Astrocyte of the cerebellum (primary cell): ENCODE data around the gene TIGAR.

Experiments used
- DNase-seq: peaks from one replicate; pipeline ENCODE4 v3.0.0-alpha.2; 2011; ENCODE audit warnings: low read depth
- H3K4me3 ChIP-seq: 2 replicates; pipeline ENCODE4 v1.5.1; 2011; ENCODE audit warnings: mild to moderate bottlenecking, low read depth, low read length, moderate library complexity
- CTCF ChIP-seq: IDR thresholded peaks from 2 replicates; pipeline ENCODE4 v1.5.1; 2012; ENCODE audit warnings: low read length, low read depth, moderate library complexity, mild to moderate bottlenecking; ENCODE audit errors: missing control alignments
- in situ Hi-C: cut with HindIII; loops from 2 replicates; pipeline ENCODE4 v1.10.0; 2017; ENCODE audit warnings: low sequenced_read_pairs

The TIGAR gene

GRCh38 chr12:4366090-4366489 lies 45.1 kb downstream of the TIGAR start:
- no peak for TF ChIP-seq CTCF
- no peak for DNase-seq
- H3K4me3 ChIP-seq = no peak overlapping the region
- in situ Hi-C loops = loop anchor here (5.0 kb wide), 1 partner anchor 36 kb away; no protein-coding TSS in a partner anchor

DNA sequence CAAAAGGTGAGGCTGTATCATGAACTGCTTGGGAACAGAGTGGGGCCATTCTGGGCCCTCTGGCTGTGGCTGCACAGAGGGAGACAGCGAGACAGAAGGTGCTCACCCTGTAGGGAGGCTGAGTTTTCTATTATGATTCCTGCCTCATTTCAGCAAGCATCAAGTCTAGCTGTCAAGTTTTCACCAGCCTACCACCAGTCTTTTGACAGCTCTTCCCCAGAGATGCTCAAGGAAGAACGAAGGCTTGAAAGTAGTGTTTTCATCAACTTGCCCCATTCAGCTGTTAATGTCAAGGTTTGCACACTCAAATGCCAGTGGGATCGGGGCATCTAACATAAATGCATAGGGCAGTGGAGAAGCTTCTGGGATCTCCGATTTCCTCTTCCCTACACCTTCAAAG lies 48.5 kb downstream of the TIGAR start:
- DNase-seq = no peak
- in situ Hi-C loops = loop anchor here (5.0 kb wide), 1 partner anchor 33 kb away; no protein-coding TSS in a partner anchor
- no peak for TF ChIP-seq CTCF
- H3K4me3 ChIP-seq = no peak overlapping the region

GRCh38 chr12:4370265-4370664 lies 49.3 kb downstream of the TIGAR start:
- H3K4me3 ChIP-seq = no peak overlapping the region
- DNase-seq = no peak
- in situ Hi-C loops = no loop called here
- no peak for TF ChIP-seq CTCF

- H3K4me3 ChIP-seq = no peak overlapping the region
- no peak for TF ChIP-seq CTCF
- DNase-seq = no peak
- in situ Hi-C loops = no loop called here
Measured at GRCh38 chr12:4372653-4373052, 51.6 kb downstream of the TIGAR start.

DNA sequence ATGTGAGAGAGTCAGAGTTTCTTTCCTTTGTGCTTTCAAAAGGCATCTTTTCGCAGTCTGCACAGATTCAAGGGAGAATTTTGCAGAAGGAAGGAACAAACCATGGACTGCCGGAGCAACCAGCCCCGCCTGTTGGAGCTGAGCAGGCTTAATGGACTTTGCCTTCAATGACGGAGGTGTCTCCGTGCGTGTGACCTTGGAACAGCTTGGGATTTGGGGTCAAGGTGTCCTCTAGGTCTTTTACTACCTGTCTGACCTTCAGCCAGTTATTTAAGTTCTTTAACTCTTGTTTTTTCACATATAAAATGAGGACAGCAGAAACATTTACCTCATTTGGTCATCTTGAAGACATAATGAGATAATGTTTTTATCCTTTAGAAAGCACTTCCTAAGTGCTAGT lies 54.4 kb downstream of the TIGAR start:
- no peak for DNase-seq
- in situ Hi-C loops = no loop called here

DNA sequence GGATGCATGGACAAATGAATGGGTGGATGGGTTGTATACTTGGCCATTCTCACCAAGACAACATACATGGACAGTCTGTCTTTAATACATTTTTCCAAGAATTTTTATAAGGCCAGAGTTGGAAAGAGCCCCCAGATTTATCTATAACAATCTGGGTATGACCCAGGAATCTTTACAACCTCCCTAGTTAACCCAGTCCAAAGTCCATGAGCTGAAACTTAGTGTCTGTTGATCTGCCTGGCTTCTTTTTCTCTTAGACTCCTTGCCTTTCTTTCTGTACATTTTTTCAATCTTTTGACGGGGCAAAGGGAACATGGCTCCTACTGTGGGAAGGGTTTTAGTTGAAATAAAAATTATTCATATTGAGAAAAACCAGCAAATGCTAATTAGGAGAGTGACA lies 57.8 kb downstream of the TIGAR start:
- in situ Hi-C loops = no loop called here
- TF ChIP-seq CTCF = no peak
- DNase-seq = no peak
- H3K4me3 ChIP-seq = no peak overlapping the region

More for the DNA sequence above, 54.4 kb downstream of the TIGAR start:
- no peak for TF ChIP-seq CTCF
- H3K4me3 ChIP-seq = no peak overlapping the region

GRCh38 chr12:4379405-4379804 lies 58.4 kb downstream of the TIGAR start, which contains the start of gene FGF23:
FGF23 (minus strand) TSS chr12:4379712; CDS start chr12:4379582, 130 bp downstream.
- TF ChIP-seq CTCF = no peak
- in situ Hi-C loops = no loop called here
- no peak within 1 kb of the TSS for H3K4me3 ChIP-seq
- no peak for DNase-seq
